HCT116 (cell line): ENCODE measurements around the gene MACROH2A1. TPM values are rescaled to one million over a fixed set of nuclear protein-coding genes. Genes with fewer than 3 reads are reported as not detected.

ENCODE experiments used
- ATAC-seq: fragments of 200-7000 bp; cut with Tn5 transposase; 2 replicates; pipeline ENCODE4 v1.9.1; 2020; ENCODE audit warnings: mild to moderate bottlenecking, moderate library complexity
- BruUV-seq: library from RNA; stranded (reverse); fragments of 400-500 nt; replicated peaks from 2 replicates; lab custom pipeline; 2021; lab: Mats Ljungman, UMichigan
- CTCF ChIA-PET: fragments of 300-600 bp; sonication (Branson Sonifier 250); formaldehyde crosslinking; loops from one replicate; lab custom pipeline; 2021; ENCODE audit warnings: antibody characterized with exemption; lab: Charles Lee
- POLR2A ChIA-PET: fragments of 300-600, 350-600 bp; sonication (Branson Sonifier 250); formaldehyde crosslinking; loops from one replicate; lab custom pipeline; 2021; ENCODE audit warnings: antibody characterized with exemption; lab: Charles Lee
- RAD21 ChIA-PET, 2 experiments: fragments of 300-600 bp; sonication (Branson Sonifier 250); formaldehyde crosslinking; loops; one replicate each; lab custom pipeline; 2023; ENCODE audit warnings: low total read pairs in 2 of 2; ENCODE audit not compliant: uncharacterized antibody in 2 of 2, unreplicated experiment in 2 of 2, low non-redundant PET in 1 of 2; lab: Charles Lee
- DNase-seq: peaks from one replicate; pipeline ENCODE4 v3.0.0-alpha.2; 2010; ENCODE audit warnings: low read depth, low spot score
- H2AFZ ChIP-seq: fragments of 200-600 bp; shearing (Covaris generic), sonication (generic); 2 replicates; pipeline ENCODE4 v1.6.1; 2017; ENCODE audit warnings: low read depth, mixed run types, mixed read lengths, antibody characterized with exemption, low read length; ENCODE audit not compliant: poor library complexity, severe bottlenecking
- H3K27ac ChIP-seq: 2 replicates; pipeline ENCODE4 v1.5.1; 2012; ENCODE audit warnings: low read depth, low read length
- H3K27me3 ChIP-seq: fragments of 200-600 bp; sonication (generic); 2 replicates; pipeline ENCODE4 v1.6.1; 2016; ENCODE audit warnings: mixed run types, low read length, mixed read lengths; ENCODE audit not compliant: insufficient read depth
- H3K36me3 ChIP-seq, 2 experiments: fragments of 200-500 bp in 1 of 2; fragments of 200-600 bp in 1 of 2; sonication (Bioruptor generic) in 1 of 2; sonication (generic) in 1 of 2; 2 replicates each; pipeline versions ENCODE4 v1.5.1 to v1.6.1; 2014 to 2016; ENCODE audit warnings: low read length in 2 of 2, inconsistent platforms in 1 of 2, mixed read lengths in 1 of 2, mixed run types in 1 of 2; ENCODE audit not compliant: insufficient read depth in 2 of 2, control insufficient read depth in 1 of 2
- H3K4me1 ChIP-seq, 2 experiments: fragments of 200-600 bp in 1 of 2; sonication (generic) in 1 of 2; 2 replicates each; pipeline versions ENCODE4 v1.5.1 to v1.6.1; 2012 to 2017; ENCODE audit warnings: low read length in 2 of 2, inconsistent platforms in 1 of 2, mild to moderate bottlenecking in 1 of 2, mixed read lengths in 1 of 2, mixed run types in 1 of 2, moderate library complexity in 1 of 2; ENCODE audit not compliant: insufficient read depth in 2 of 2, control insufficient read depth in 1 of 2
- H3K4me2 ChIP-seq: fragments of 200-600 bp; sonication (generic); 2 replicates; pipeline ENCODE4 v1.6.1; 2017; ENCODE audit warnings: mixed run types, low read length, mixed read lengths
- H3K4me3 ChIP-seq, 2 experiments: fragments of 200-600 bp in 1 of 2; sonication (generic) in 1 of 2; replicated peaks in 1 of 2; 2 replicates each; pipeline ENCODE4 v1.5.1; 2011 to 2016; ENCODE audit warnings: low read length in 2 of 2, control low read depth in 1 of 2, low read depth in 1 of 2, mild to moderate bottlenecking in 1 of 2, mixed read lengths in 1 of 2, mixed run types in 1 of 2
- H3K79me2 ChIP-seq: fragments of 200-600 bp; sonication (generic); 2 replicates; pipeline ENCODE4 v1.6.1; 2017; ENCODE audit warnings: mild to moderate bottlenecking, mixed run types, low read length, moderate library complexity, mixed read lengths; ENCODE audit not compliant: insufficient read depth
- H3K9ac ChIP-seq: fragments of 200-600 bp; sonication (generic); 2 replicates; pipeline ENCODE4 v1.6.1; 2016; ENCODE audit warnings: low read length, mixed read lengths
- H3K9me2 ChIP-seq: fragments of 200-600 bp; sonication (generic), shearing (Covaris generic); 2 replicates; pipeline ENCODE4 v1.6.1; 2017; ENCODE audit warnings: mixed run types, mild to moderate bottlenecking, moderate library complexity; ENCODE audit not compliant: insufficient read depth
- H3K9me3 ChIP-seq, 2 experiments: fragments of 200-500 bp in 1 of 2; fragments of 200-600 bp in 1 of 2; sonication (Bioruptor generic) in 1 of 2; sonication (generic) in 1 of 2; 2 replicates each; pipeline ENCODE4 v1.6.1; 2014 to 2017; ENCODE audit warnings: low read length in 2 of 2, mixed read lengths in 2 of 2, inconsistent platforms in 1 of 2, low read depth in 1 of 2, mild to moderate bottlenecking in 1 of 2, mixed run types in 1 of 2, moderate library complexity in 1 of 2; ENCODE audit not compliant: control insufficient read depth in 1 of 2, insufficient read depth in 1 of 2
- H4K20me1 ChIP-seq: fragments of 200-600 bp; sonication (generic), shearing (Covaris generic); 2 replicates; pipeline ENCODE4 v1.6.1; 2017; ENCODE audit warnings: mixed run types, mild to moderate bottlenecking, moderate library complexity; ENCODE audit not compliant: insufficient read depth
- CBX3 ChIP-seq: IDR thresholded peaks from 2 replicates; pipeline ENCODE4 v1.6.1; 2012; ENCODE audit warnings: low read depth
- CEBPB ChIP-seq: IDR thresholded peaks from 2 replicates; pipeline ENCODE4 v1.6.1; 2012; ENCODE audit warnings: low read depth
- CTCF ChIP-seq, 3 experiments: fragments of 200-600 bp in 1 of 3; sonication (generic) in 1 of 3; IDR thresholded peaks in 2 of 3; conservative IDR thresholded peaks in 1 of 3; 2 replicates each; pipeline ENCODE4 v1.5.1; 2012 to 2017; ENCODE audit warnings: low read depth in 2 of 3, low read length in 2 of 3, antibody characterized with exemption in 1 of 3, borderline replicate concordance in 1 of 3, control low read depth in 1 of 3, mild to moderate bottlenecking in 1 of 3, mixed read lengths in 1 of 3, mixed run types in 1 of 3, moderate library complexity in 1 of 3; ENCODE audit not compliant: insufficient read depth in 1 of 3
- EGR1 ChIP-seq: IDR thresholded peaks from 2 replicates; pipeline ENCODE4 v1.6.1; 2012; ENCODE audit warnings: low read depth
- EZH2 ChIP-seq: fragments of 200-600 bp; sonication (generic); IDR thresholded peaks from 2 replicates; pipeline ENCODE4 v1.6.1; 2017; ENCODE audit warnings: antibody characterized with exemption, mixed run types
- EZH2phosphoT487 ChIP-seq: fragments of 200-600 bp; IDR thresholded peaks from 2 replicates; pipeline ENCODE4 v1.6.1; 2018; ENCODE audit warnings: antibody characterized with exemption, borderline replicate concordance
- FOSL1 ChIP-seq: IDR thresholded peaks from 2 replicates; pipeline ENCODE4 v1.6.1; 2012; ENCODE audit warnings: low read depth
- POLR2A ChIP-seq: IDR thresholded peaks from 2 replicates; pipeline ENCODE4 v1.7.0; 2011; ENCODE audit warnings: borderline replicate concordance; ENCODE audit not compliant: insufficient read depth, insufficient read length; ENCODE audit errors: extremely low read depth
- POLR2AphosphoS5 ChIP-seq: IDR thresholded peaks from 2 replicates; pipeline ENCODE4 v1.6.1; 2011; ENCODE audit warnings: mild to moderate bottlenecking, low read depth, low read length, moderate library complexity
- SIN3A ChIP-seq: IDR thresholded peaks from 2 replicates; pipeline ENCODE4 v1.6.1; 2012; ENCODE audit warnings: low read depth
- SRF ChIP-seq: IDR thresholded peaks from 2 replicates; pipeline ENCODE4 v1.6.1; 2012; ENCODE audit warnings: low read depth
- YY1 ChIP-seq: IDR thresholded peaks from 2 replicates; pipeline ENCODE4 v1.6.1; 2011; ENCODE audit warnings: low read length, low read depth, moderate library complexity, mild to moderate bottlenecking; ENCODE audit not compliant: insufficient replicate concordance; ENCODE audit errors: extremely low read depth
- ZFX ChIP-seq: fragments of 450-650 bp; IDR thresholded peaks from 2 replicates; pipeline ENCODE4 v1.6.1; 2017
- ZNF274 ChIP-seq: fragments of 200-500 bp; sonication (Bioruptor generic); IDR thresholded peaks from 2 replicates; pipeline ENCODE4 v1.6.1; 2014; ENCODE audit warnings: mild to moderate bottlenecking, low read depth, low read length, inconsistent platforms
- intact Hi-C: fragments of 100-400 bp; cut with micrococcal nuclease; formaldehyde crosslinking; loops from 2 replicates; pipeline ENCODE4 v1.10.0; 2022
- total RNA-seq: library from RNA; stranded (reverse); gene quantifications from one replicate; pipeline ENCODE4 v1.2.1, GENCODE V29; 2021; ENCODE audit not compliant: unreplicated experiment
- TF ChIP-seq, protein P1 (sequence below): IDR thresholded peaks from 2 replicates; pipeline ENCODE4 v1.6.1; 2012
- TF ChIP-seq, protein P2 (sequence below): IDR thresholded peaks from 2 replicates; pipeline ENCODE4 v1.6.1; 2011; ENCODE audit warnings: mild to moderate bottlenecking, low read length, moderate library complexity; ENCODE audit not compliant: insufficient replicate concordance; ENCODE audit errors: extremely low read depth
- TF ChIP-seq, protein P3 (sequence below): IDR thresholded peaks from 2 replicates; pipeline ENCODE4 v1.6.1; 2012

MACROH2A1 gene
- total RNA-seq, 1 experiment from 2014 or later: 218 TPM

DNA sequence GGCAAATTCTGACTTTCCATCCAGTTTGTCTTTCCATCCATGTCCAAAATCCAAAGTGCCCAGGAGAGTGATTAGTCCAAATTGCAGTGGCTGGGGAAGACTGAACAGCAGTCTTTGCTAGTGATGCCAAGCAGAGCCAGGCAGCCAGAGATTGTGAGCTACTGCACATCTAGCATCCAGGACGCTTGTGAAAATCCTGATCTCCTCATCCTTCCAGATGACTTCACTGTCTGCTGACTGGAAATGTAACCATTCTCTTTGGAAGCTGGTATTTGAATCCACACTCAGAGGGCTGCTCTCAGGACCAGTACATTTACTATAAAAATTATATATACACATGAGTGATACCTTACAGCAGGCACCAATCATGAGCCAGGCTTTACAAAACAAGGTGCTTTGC, 49.6 kb downstream of the MACROH2A1 start:
- Histone ChIP-seq H3K9me2 (no peaks in the 10 kb centered on the region), H3K27ac (no peak overlapping the region), H3K9me3 (no peaks in the 10 kb centered on the region), H3K4me2 (no peak overlapping the region), H3K79me2 (peaks cover 5% of the 10 kb centered on the region; the same call in 1 of the 2 replicates), H2AFZ (no peak overlapping the region), H3K27me3 (no peaks in the 10 kb centered on the region)
- no TSS peak for BruUV-seq
- POLR2A ChIA-PET: no interaction called here
- TF ChIP-seq ZFX (no peak), CTCF (IDR thresholded peaks at IDR 0.05 in 2 of 3, conservative IDR thresholded peaks at IDR 0.05 in 1 of 3; ENCODE audit: borderline replicate concordance in 1 of 3, insufficient read depth in 1 of 3, low read depth in 2 of 3, low read length in 2 of 3) (no peak), SIN3A (no peak), POLR2A (no peak), CEBPB (no peak)
- TF ChIP-seq, protein P1, sequence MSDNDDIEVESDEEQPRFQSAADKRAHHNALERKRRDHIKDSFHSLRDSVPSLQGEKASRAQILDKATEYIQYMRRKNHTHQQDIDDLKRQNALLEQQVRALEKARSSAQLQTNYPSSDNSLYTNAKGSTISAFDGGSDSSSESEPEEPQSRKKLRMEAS: no peak
- TF ChIP-seq, all 23 proteins: peak for 0
- DNase-seq (no peak), ATAC-seq (no peak)
- intact Hi-C loops: no loop called here
- CTCF ChIA-PET: no interaction called here
- Histone ChIP-seq H3K9ac (no peak overlapping the region), H4K20me1 (no peaks in the 10 kb centered on the region), H3K4me3 (no peak overlapping the region), H3K4me1 (no peaks in the 10 kb centered on the region), H3K36me3 (peaks cover 5 to 29% of the 10 kb centered on the region in 2 experiments; a peak in 3 of 4 replicates)
- RAD21 ChIA-PET: no interaction called here

DNA sequence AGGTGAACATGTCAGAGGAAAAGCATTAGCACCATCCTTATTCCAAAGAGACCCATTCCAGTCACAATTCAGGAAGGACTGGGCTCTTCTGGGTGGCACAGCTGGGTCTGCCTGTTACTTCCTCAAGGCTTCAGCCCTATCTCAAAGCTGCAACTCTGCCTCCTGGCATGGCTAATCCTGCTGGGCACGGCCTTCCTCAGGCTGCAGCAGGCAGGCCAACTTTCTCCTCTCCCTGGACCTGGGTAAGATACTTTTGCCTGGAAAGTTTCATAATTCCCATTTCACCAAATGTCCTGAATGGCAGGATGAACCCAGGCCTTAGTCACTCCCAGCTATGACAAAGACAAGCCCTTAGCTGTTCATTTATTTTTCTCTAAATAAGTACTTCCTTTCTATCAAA, 50.1 kb downstream of the MACROH2A1 start:
- DNase-seq (no peak), ATAC-seq (no peak)
- Histone ChIP-seq H3K27ac (no peak overlapping the region), H3K36me3 (peaks cover 5 to 34% of the 10 kb centered on the region in 2 experiments; a peak in 3 of 4 replicates), H3K4me1 (no peaks in the 10 kb centered on the region), H3K9me2 (no peaks in the 10 kb centered on the region), H3K79me2 (peaks cover 4% of the 10 kb centered on the region; the same call in 1 of the 2 replicates), H3K4me2 (no peak overlapping the region), H3K9ac (no peak overlapping the region), H3K4me3 (no peak overlapping the region), H2AFZ (no peak overlapping the region), H4K20me1 (no peaks in the 10 kb centered on the region), H3K27me3 (no peaks in the 10 kb centered on the region), H3K9me3 (no peaks in the 10 kb centered on the region)
- ChIA-PET POLR2A (no interaction called here), RAD21 (no interaction called here), CTCF (no interaction called here)
- no TSS peak for BruUV-seq
- intact Hi-C loops: no loop called here
- no peak for TF ChIP-seq CBX3
- no peak for TF ChIP-seq EZH2phosphoT487
- TF ChIP-seq, protein P2, sequence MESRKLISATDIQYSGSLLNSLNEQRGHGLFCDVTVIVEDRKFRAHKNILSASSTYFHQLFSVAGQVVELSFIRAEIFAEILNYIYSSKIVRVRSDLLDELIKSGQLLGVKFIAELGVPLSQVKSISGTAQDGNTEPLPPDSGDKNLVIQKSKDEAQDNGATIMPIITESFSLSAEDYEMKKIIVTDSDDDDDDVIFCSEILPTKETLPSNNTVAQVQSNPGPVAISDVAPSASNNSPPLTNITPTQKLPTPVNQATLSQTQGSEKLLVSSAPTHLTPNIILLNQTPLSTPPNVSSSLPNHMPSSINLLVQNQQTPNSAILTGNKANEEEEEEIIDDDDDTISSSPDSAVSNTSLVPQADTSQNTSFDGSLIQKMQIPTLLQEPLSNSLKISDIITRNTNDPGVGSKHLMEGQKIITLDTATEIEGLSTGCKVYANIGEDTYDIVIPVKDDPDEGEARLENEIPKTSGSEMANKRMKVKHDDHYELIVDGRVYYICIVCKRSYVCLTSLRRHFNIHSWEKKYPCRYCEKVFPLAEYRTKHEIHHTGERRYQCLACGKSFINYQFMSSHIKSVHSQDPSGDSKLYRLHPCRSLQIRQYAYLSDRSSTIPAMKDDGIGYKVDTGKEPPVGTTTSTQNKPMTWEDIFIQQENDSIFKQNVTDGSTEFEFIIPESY: no peak
- no peak for TF ChIP-seq FOSL1
- TF ChIP-seq ZFX: no peak
- TF ChIP-seq, protein P3, sequence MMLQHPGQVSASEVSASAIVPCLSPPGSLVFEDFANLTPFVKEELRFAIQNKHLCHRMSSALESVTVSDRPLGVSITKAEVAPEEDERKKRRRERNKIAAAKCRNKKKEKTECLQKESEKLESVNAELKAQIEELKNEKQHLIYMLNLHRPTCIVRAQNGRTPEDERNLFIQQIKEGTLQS: no peak
- no peak for TF ChIP-seq POLR2AphosphoS5
- no peak for TF ChIP-seq SRF
- TF ChIP-seq SIN3A: no peak
- TF ChIP-seq EGR1: no peak
- TF ChIP-seq EZH2: no peak
- TF ChIP-seq YY1: no peak
- no peak for TF ChIP-seq ZNF274
